H1 (cell line): Measurements from ENCODE around the gene SLC6A3. TPM values are rescaled to one million over a fixed set of nuclear protein-coding genes. Genes with fewer than 3 reads are reported as not detected.

Source experiments
- CTCF ChIA-PET: fragments of 300-600 bp; sonication (Branson Sonifier 250); formaldehyde crosslinking; loops from one replicate; lab custom pipeline; 2021; ENCODE audit not compliant: partially characterized antibody; lab: Charles Lee
- POLR2A ChIA-PET: fragments of 300-600 bp; sonication (Branson Sonifier 250); formaldehyde crosslinking; loops from one replicate; lab custom pipeline; 2021; ENCODE audit warnings: inconsistent platforms; ENCODE audit not compliant: partially characterized antibody; lab: Charles Lee
- DNase-seq, 2 experiments: peaks; one replicate each; pipeline versions ENCODE4 v3.0.0 to v3.0.0-alpha.2; 2010 to 2022; ENCODE audit warnings: low spot score in 2 of 2, low read depth in 1 of 2, mixed read lengths in 1 of 2
- FAIRE-seq: peaks from 2 replicates; lab custom pipeline; 2011; peaks lifted over from hg19 to GRCh38; lab: Jason Lieb, UNC
- H2AFZ ChIP-seq: 2 replicates; pipeline ENCODE4 v1.8.1; 2012; ENCODE audit warnings: low read length, inconsistent platforms
- H2AK5ac ChIP-seq: 2 replicates; pipeline ENCODE4 v1.6.1; 2013; ENCODE audit warnings: low read depth, low read length
- H2BK120ac ChIP-seq: replicated peaks from 2 replicates; pipeline ENCODE3; 2013; ENCODE audit warnings: low read depth, low read length, inconsistent platforms
- H2BK12ac ChIP-seq: 2 replicates; pipeline ENCODE4 v1.6.1; 2013; ENCODE audit warnings: low read depth, low read length
- H2BK15ac ChIP-seq: 2 replicates; pipeline ENCODE4 v1.6.1; 2013; ENCODE audit warnings: low read length
- H2BK20ac ChIP-seq: 2 replicates; pipeline ENCODE4 v1.6.1; 2013; ENCODE audit warnings: low read length
- H2BK5ac ChIP-seq: 2 replicates; pipeline ENCODE4 v1.6.1; 2013; ENCODE audit warnings: low read depth, low read length
- H3K14ac ChIP-seq: 2 replicates; pipeline ENCODE4 v1.6.1; 2013; ENCODE audit warnings: inconsistent platforms; ENCODE audit not compliant: insufficient read length
- H3K18ac ChIP-seq: 2 replicates; pipeline ENCODE4 v1.6.1; 2013; ENCODE audit warnings: low read length; ENCODE audit errors: extremely low read depth
- H3K23ac ChIP-seq: 2 replicates; pipeline ENCODE4 v1.6.1; 2013; ENCODE audit warnings: inconsistent platforms; ENCODE audit not compliant: insufficient read length
- H3K23me2 ChIP-seq: 2 replicates; pipeline ENCODE4 v1.6.1; 2013; ENCODE audit warnings: low read depth, low read length
- H3K27ac ChIP-seq: 2 replicates; pipeline ENCODE4 v1.6.1; 2011; ENCODE audit warnings: low read depth, low read length, inconsistent platforms
- H3K27me3 ChIP-seq, 4 experiments: replicated peaks in 1 of 4; 1 replicate in 1 of 4; 2 replicates in 3 of 4; pipeline versions ENCODE4 v1.6.1 to v1.8.1; 2011 to 2013; ENCODE audit warnings: low read length in 3 of 4, mild to moderate bottlenecking in 3 of 4, inconsistent platforms in 2 of 4, mixed read lengths in 2 of 4, moderate library complexity in 1 of 4; ENCODE audit not compliant: control insufficient read depth in 3 of 4, insufficient read depth in 3 of 4; ENCODE audit errors: extremely low read depth in 1 of 4
- H3K36me3 ChIP-seq, 4 experiments: 2 replicates each; pipeline versions ENCODE4 v1.6.1 to v1.8.1; 2011 to 2013; ENCODE audit warnings: mild to moderate bottlenecking in 4 of 4, low read length in 3 of 4, moderate library complexity in 2 of 4, control low read depth in 1 of 4, inconsistent platforms in 1 of 4; ENCODE audit not compliant: insufficient read depth in 4 of 4, control insufficient read depth in 2 of 4
- H3K4ac ChIP-seq: replicated peaks from 2 replicates; pipeline ENCODE3; 2013; ENCODE audit warnings: low read length, low read depth, mixed read lengths, inconsistent platforms; ENCODE audit not compliant: insufficient read length
- H3K4me1 ChIP-seq, 4 experiments: replicated peaks in 1 of 4; 1 replicate in 1 of 4; 2 replicates in 3 of 4; pipeline versions ENCODE4 v1.6.1 to v1.8.1; 2011 to 2013; ENCODE audit warnings: low read length in 3 of 4, inconsistent platforms in 2 of 4, mixed read lengths in 1 of 4; ENCODE audit not compliant: insufficient read depth in 4 of 4, control insufficient read depth in 3 of 4
- H3K4me2 ChIP-seq, 2 experiments: 2 replicates each; pipeline versions ENCODE4 v1.6.1 to v1.8.1; 2011 to 2013; ENCODE audit warnings: low read depth in 2 of 2, low read length in 2 of 2, control low read depth in 1 of 2, inconsistent platforms in 1 of 2, mild to moderate bottlenecking in 1 of 2; ENCODE audit not compliant: insufficient read depth in 1 of 2
- H3K4me3 ChIP-seq, 4 experiments: fragments of 200-600, 300-600 bp in 1 of 4; sonication (generic), shearing (Covaris generic), sonication (Bioruptor Twin) in 1 of 4; 2 replicates each; pipeline versions ENCODE4 v1.5.1 to v1.8.1; 2011 to 2016; ENCODE audit warnings: low read length in 4 of 4, low read depth in 3 of 4, control low read depth in 2 of 4, inconsistent platforms in 2 of 4, mild to moderate bottlenecking in 2 of 4, mixed read lengths in 1 of 4, moderate library complexity in 1 of 4; ENCODE audit not compliant: insufficient read depth in 2 of 4; ENCODE audit errors: extremely low read depth in 1 of 4
- H3K56ac ChIP-seq: replicated peaks from 2 replicates; pipeline ENCODE3; 2013; ENCODE audit warnings: low read depth, mild to moderate bottlenecking, mixed read lengths, low read length, inconsistent platforms; ENCODE audit not compliant: insufficient read length
- H3K79me1 ChIP-seq: 2 replicates; pipeline ENCODE4 v1.6.1; 2013; ENCODE audit warnings: low read depth, low read length, control low read depth
- H3K79me2 ChIP-seq, 2 experiments: 2 replicates each; pipeline versions ENCODE4 v1.6.1 to v1.8.1; 2012 to 2013; ENCODE audit warnings: low read length in 2 of 2, mild to moderate bottlenecking in 2 of 2, inconsistent platforms in 1 of 2; ENCODE audit not compliant: insufficient read depth in 2 of 2, control insufficient read depth in 1 of 2
- H3K9ac ChIP-seq, 4 experiments: replicated peaks in 1 of 4; 1 replicate in 1 of 4; 2 replicates in 3 of 4; pipeline versions ENCODE4 v1.6.1 to v1.8.1; 2011 to 2013; ENCODE audit warnings: low read depth in 3 of 4, low read length in 3 of 4, control low read depth in 2 of 4, mild to moderate bottlenecking in 2 of 4, moderate library complexity in 2 of 4, inconsistent platforms in 1 of 4; ENCODE audit errors: extremely low read depth in 1 of 4
- H3K9me3 ChIP-seq, 2 experiments: 2 replicates each; pipeline versions ENCODE4 v1.6.1 to v1.8.1; 2012 to 2013; ENCODE audit warnings: mild to moderate bottlenecking in 2 of 2, moderate library complexity in 2 of 2, control low read depth in 1 of 2, inconsistent platforms in 1 of 2, low read depth in 1 of 2, low read length in 1 of 2, mixed read lengths in 1 of 2; ENCODE audit not compliant: insufficient read depth in 2 of 2
- H4K20me1 ChIP-seq, 2 experiments: replicated peaks in 1 of 2; 2 replicates each; pipeline versions ENCODE3 to v1.8.1; 2011 to 2013; ENCODE audit warnings: inconsistent platforms in 2 of 2, low read length in 2 of 2, mild to moderate bottlenecking in 1 of 2; ENCODE audit not compliant: insufficient read depth in 2 of 2, control insufficient read depth in 1 of 2
- H4K5ac ChIP-seq: 2 replicates; pipeline ENCODE4 v1.6.1; 2013; ENCODE audit warnings: low read length, low read depth, mixed read lengths, inconsistent platforms; ENCODE audit not compliant: insufficient read length
- H4K8ac ChIP-seq: 2 replicates; pipeline ENCODE4 v1.8.0; 2013; ENCODE audit warnings: mild to moderate bottlenecking, moderate library complexity, low read length, inconsistent platforms; ENCODE audit not compliant: insufficient read depth; ENCODE audit errors: extremely low read depth
- H4K91ac ChIP-seq: replicated peaks from 2 replicates; pipeline ENCODE3; 2013; ENCODE audit warnings: low read length, mixed read lengths, inconsistent platforms; ENCODE audit not compliant: insufficient read length
- CBX5 ChIP-seq: fragments of 300-800, 300-1000 bp; sonication (generic); IDR thresholded peaks from 2 replicates; pipeline ENCODE4 v1.7.1; 2016; ENCODE audit warnings: antibody characterized with exemption, low read length, low read depth
- TAF1 ChIP-seq: IDR thresholded peaks from 2 replicates; pipeline ENCODE4 v1.6.1; 2011; ENCODE audit warnings: mild to moderate bottlenecking, low read depth, low read length
- WGBS, 2 experiments: shearing (Covaris generic) in 1 of 2; methylation state at CpG; one replicate each; pipeline versions ENCODE4 v1.1.6 to v1.1.7; 2013 to 2015; ENCODE audit warnings: low lambda C conversion rate in 2 of 2, mixed read lengths in 2 of 2, inconsistent platforms in 1 of 2, low coverage in 1 of 2, missing lambda C conversion rate in 1 of 2; ENCODE audit not compliant: insufficient replicate concordance in 2 of 2, insufficient coverage in 1 of 2, insufficient read length in 1 of 2; ENCODE audit errors: extremely low coverage in 1 of 2, missing lambda C conversion rate in 1 of 2; 5-methylcytosine and 5-hydroxymethylcytosine counted together
- polyA plus RNA-seq, 7 experiments: library from polyadenylated mRNA; depleted of rRNA in 3 of 7; stranded (reverse) in 5 of 7; unstranded in 2 of 7; fragments of >200 nt in 5 of 7; fragments of 200-250 nt in 2 of 7; gene quantifications; 1 replicate in 5 of 7; 2 replicates in 1 of 7; 4 replicates in 1 of 7; pipeline versions ENCODE4 v1.2.1 to v1.2.3, GENCODE V29; 2011 to 2013; ENCODE audit warnings: missing spikeins in 2 of 7, mixed read lengths in 2 of 7
- total RNA-seq: library from RNA; stranded (reverse); fragmentation: NEBNext Ultra II Directional; extraction: Animal tissue kit (Norgen Biotek cat#: 25700); gene quantifications from 2 replicates; pipeline ENCODE4 v1.2.1, GENCODE V29; 2021

The SLC6A3 gene
- total and polyA plus RNA-seq, 2 of the 8 experiments (the other 6 are each of a cell fraction or from before 2014, with no cell fraction given) = 0.48 to 0.91 TPM

DNA sequence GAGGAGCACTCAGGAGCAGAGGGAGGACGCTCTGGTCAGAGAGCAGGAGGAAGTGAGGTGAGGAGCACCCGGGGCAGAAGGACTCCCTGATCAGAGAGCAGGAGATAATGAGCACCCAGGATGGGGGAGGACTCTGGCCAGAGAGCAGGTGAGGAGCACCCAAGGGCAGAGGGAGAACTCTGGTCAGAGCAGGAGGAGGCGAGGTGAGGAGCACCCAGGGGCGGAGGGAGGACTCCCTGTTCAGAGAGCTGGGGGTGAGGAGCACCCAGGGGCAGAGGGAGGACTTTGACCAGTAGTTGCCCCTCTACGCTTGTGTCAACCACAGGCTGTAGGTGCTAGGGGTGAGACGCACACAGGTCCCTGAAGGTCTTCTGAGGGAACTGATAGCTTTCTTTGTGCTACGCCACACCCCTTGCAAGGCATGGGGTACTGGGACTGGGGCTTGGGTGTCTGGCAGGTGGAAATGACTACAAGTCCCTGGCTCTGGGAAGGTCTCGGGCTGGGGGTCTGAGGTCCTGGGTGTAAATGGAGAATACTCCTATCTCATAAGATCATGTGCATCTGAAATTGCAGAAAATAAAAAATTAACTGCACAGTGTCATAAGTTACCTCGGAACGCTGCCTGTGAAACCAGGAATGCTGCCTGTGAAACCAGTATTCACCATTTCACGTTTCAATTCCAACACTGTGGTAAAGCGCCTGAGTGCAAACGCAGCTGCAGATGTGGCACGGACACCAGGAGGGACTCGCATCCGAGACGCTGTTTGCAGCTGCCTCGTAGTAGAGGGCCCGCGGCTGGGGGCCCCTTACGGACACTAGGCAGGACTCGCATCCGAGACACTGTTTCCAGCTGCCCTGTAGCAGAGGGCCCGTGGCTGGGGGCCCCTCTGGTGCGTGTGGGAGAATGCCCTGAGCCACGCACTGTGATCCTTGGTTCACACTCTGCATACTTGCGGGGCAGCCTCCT lies 27.0 kb upstream of the SLC6A3 start:
- Histone ChIP-seq H3K14ac (no peak overlapping the region), H2AK5ac (no peak overlapping the region), H4K5ac (no peak overlapping the region), H3K9me3 (no peaks in the 10 kb centered on the region), H3K4me2 (no peak overlapping the region), H4K20me1 (peaks cover 2 to 17% of the 10 kb centered on the region in 2 experiments), H3K36me3 (peaks cover 28 to 74% (median 61%) of the 10 kb centered on the region in 4 experiments), H3K56ac (no peak overlapping the region), H3K4ac (no peak overlapping the region), H3K18ac (no peak overlapping the region), H2BK5ac (no peak overlapping the region), H2AFZ (no peak overlapping the region), H4K8ac (no peak overlapping the region), H2BK15ac (no peak overlapping the region), H3K27me3 (no peaks in the 10 kb centered on the region), H3K9ac (no peak overlapping the region), H2BK120ac (no peak overlapping the region), H3K4me3 (no peak overlapping the region), H4K91ac (no peak overlapping the region), H3K4me1 (no peaks in the 10 kb centered on the region), H3K79me2 (no peaks in the 10 kb centered on the region), H3K23me2 (0 out of 2 replicates have a peak, but pooled peaks cover 1% of the 10 kb centered on the region), H3K23ac (no peak overlapping the region), H3K79me1 (no peaks in the 10 kb centered on the region), H2BK20ac (no peak overlapping the region), H3K27ac (no peak overlapping the region), H2BK12ac (no peak overlapping the region)
- DNase-seq (no peak), FAIRE-seq (no peak)
- ChIA-PET POLR2A (no interaction called here), CTCF (interaction anchor here (0.6 kb wide), 1 partner anchor 224 kb away, joined by 3 read pairs; no protein-coding TSS in a partner anchor)
- 89% methylated on average over 27 of the region's 27 CpGs; no CpG with 5 or more reads in 1 of the 2 experiments for WGBS, 2 experiments
- TF ChIP-seq CBX5 (no peak), TAF1 (no peak)
